ENCODE results near the gene PVR.
"Not testable (repeated sequence)": the region's sequence is repeated elsewhere in the genome, so short reads cannot be mapped to it uniquely, and the experiment has no call there.

Gene PVR

DNA sequence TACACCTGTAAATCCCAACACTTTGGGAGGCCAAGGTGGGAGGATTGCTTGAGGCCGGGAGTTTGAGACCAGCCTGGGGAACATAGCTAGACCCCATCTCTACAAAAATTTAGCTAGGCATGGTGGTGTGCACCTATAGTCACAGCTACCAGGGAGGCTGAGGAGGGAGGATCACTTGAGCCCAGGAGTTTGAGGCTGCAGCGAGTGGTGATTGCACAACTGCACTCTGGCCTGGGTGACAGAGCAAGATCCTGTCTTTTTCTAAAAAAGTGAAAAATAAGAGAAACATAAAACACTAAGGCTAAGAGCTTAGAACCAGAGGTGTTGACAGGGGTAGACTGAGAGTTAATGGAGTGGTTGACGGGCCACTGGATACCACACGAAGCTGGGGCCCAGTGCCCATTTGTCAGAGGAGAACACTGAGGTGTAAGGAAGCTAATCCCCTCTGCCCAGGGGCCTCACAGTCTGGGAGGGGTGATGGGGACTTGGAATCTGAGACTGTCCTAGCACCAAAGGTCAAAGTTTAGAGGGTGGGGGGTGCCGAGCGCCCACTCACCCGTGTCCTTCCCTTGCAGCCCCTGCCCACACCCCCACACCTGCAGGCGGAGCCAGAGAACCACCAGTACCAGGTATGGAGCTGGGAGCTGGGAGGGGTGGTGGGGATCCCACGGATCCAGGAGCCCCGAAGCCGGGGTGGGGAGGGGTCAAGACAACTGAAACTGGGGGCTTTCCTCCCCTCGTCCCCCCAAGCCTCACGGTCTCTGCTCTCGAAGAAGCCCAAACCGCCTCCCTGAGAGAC, 38.5 kb downstream of the PVR start:
- Histone ChIP-seq H3K4me2 (ENCODE audit: low read length) (no peak overlapping the region), H3K36me3 (ENCODE audit: control insufficient read depth, low read length) (no peaks in the 10 kb centered on the region), H3K27ac (ENCODE audit: low read depth, low read length) (no peak overlapping the region), H3K9me2 (replicated peaks; ENCODE audit: control insufficient read depth, low read length) (no peaks in the 10 kb centered on the region), H3K27me3 (ENCODE audit: control insufficient read depth, low read length) (peaks cover 7% of the 10 kb centered on the region), H3K9me3 (ENCODE audit: control insufficient read depth, insufficient read depth, low read length) (no peaks in the 10 kb centered on the region), H3K4me3 (ENCODE audit: low read length) (no peak overlapping the region), H3F3A (ENCODE audit: control insufficient read depth, insufficient read depth) (no peaks in the 10 kb centered on the region), H3K79me2 (ENCODE audit: control insufficient read depth, low read length) (no peaks in the 10 kb centered on the region), H3K4me1 (ENCODE audit: control insufficient read depth, low read length) (peaks cover 19% of the 10 kb centered on the region), H4K20me1 (ENCODE audit: control insufficient read depth, insufficient read depth, low read depth, low read length) (no peaks in the 10 kb centered on the region)
- TF ChIP-seq, protein P1, sequence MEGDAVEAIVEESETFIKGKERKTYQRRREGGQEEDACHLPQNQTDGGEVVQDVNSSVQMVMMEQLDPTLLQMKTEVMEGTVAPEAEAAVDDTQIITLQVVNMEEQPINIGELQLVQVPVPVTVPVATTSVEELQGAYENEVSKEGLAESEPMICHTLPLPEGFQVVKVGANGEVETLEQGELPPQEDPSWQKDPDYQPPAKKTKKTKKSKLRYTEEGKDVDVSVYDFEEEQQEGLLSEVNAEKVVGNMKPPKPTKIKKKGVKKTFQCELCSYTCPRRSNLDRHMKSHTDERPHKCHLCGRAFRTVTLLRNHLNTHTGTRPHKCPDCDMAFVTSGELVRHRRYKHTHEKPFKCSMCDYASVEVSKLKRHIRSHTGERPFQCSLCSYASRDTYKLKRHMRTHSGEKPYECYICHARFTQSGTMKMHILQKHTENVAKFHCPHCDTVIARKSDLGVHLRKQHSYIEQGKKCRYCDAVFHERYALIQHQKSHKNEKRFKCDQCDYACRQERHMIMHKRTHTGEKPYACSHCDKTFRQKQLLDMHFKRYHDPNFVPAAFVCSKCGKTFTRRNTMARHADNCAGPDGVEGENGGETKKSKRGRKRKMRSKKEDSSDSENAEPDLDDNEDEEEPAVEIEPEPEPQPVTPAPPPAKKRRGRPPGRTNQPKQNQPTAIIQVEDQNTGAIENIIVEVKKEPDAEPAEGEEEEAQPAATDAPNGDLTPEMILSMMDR (IDR thresholded peaks at IDR 0.05; ENCODE audit: low read depth, low read length, poor library complexity, severe bottlenecking) = no peak
- TF ChIP-seq EZH2phosphoT487 (IDR thresholded peaks at IDR 0.05; ENCODE audit: borderline replicate concordance, low read length) = no peak

DNA sequence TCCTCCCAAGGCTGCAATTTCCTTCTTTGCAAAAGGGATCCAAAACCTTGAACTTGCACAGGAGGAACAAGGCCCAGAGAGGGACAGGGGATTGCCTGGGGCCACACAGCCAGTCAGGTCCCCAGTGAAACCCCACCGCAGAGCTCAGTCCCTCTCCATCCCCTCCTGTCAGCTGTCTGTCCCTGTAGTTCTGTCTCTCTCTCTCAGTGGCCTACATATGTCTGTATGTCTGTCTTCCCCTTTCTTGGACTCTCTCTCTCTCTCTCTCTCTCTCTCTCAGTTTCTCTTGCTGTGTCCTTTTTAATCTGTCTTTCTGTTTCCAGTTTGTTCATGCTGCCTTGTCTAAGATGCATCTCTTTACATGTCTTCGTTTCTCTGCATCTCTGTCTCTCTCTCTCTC, 39.1 kb downstream of the PVR start:
- TF ChIP-seq, protein P1 (IDR thresholded peaks at IDR 0.05; ENCODE audit: low read depth, low read length, poor library complexity, severe bottlenecking) = no peak
- TF ChIP-seq EZH2phosphoT487 (IDR thresholded peaks at IDR 0.05; ENCODE audit: borderline replicate concordance, low read length) = no peak
- H3K36me3 ChIP-seq (ENCODE audit: control insufficient read depth, low read length) = no peaks in the 10 kb centered on the region
- no peaks in the 10 kb centered on the region for H4K20me1 ChIP-seq (ENCODE audit: control insufficient read depth, insufficient read depth, low read depth, low read length)
- H3K27me3 ChIP-seq (ENCODE audit: control insufficient read depth, low read length) = peaks cover 10% of the 10 kb centered on the region
- H3K9me3 ChIP-seq (ENCODE audit: control insufficient read depth, insufficient read depth, low read length) = no peaks in the 10 kb centered on the region
- H3K4me1 ChIP-seq (ENCODE audit: control insufficient read depth, low read length) = peaks cover 19% of the 10 kb centered on the region
- no peaks in the 10 kb centered on the region for H3K79me2 ChIP-seq (ENCODE audit: control insufficient read depth, low read length)
- no peaks in the 10 kb centered on the region for H3K9me2 ChIP-seq (replicated peaks; ENCODE audit: control insufficient read depth, low read length)
- no peaks in the 10 kb centered on the region for H3F3A ChIP-seq (ENCODE audit: control insufficient read depth, insufficient read depth)
- no peak overlapping the region for H3K4me3 ChIP-seq (ENCODE audit: low read length)
- no peak overlapping the region for H3K4me2 ChIP-seq (ENCODE audit: low read length)
- no peak overlapping the region for H3K27ac ChIP-seq (ENCODE audit: low read depth, low read length)

DNA sequence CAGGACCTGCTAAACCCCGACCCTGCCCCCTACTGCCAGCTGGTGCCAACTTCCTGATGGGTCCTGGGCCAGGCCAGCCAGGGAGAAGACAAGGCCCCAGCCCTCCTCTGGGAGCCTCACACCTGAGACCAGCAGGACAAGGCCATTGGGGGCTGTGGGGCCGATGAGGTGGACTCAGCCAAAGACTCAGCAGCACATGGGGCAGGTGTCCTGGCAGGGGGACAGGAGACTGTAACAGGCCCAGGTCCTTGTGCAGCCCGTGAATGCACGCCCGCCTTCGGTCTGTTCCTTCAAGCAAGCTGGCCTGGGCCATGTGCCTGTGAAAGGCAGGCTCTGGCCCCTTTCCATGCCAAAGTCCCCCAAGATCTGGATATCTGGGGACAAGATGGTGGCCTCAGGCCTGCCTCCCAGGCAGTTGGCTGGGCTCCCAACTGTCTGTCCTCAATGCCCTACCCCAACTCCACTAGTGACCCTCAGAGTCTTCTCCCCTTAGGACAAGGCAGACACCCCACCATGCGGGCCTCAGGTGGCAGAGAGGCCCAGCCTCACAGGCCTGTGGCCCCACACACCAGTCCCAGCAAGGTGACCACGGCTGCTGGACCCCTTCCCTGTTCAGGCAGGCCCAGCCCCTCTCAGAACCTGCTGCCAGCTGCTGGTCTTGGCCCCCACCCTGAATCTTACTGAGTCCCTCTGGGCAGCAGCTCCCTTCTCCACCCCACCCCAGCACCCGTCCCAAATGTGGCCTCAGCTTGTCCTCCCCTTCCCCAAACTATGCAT, 39.9 kb downstream of the PVR start:
- H3K9me2 ChIP-seq (replicated peaks; ENCODE audit: control insufficient read depth, low read length) = no peaks in the 10 kb centered on the region
- H3K4me2 ChIP-seq (ENCODE audit: low read length) = no peak overlapping the region
- no peaks in the 10 kb centered on the region for H3K9me3 ChIP-seq (ENCODE audit: control insufficient read depth, insufficient read depth, low read length)
- H3K79me2 ChIP-seq (ENCODE audit: control insufficient read depth, low read length) = no peaks in the 10 kb centered on the region
- no peak overlapping the region for H3K27ac ChIP-seq (ENCODE audit: low read depth, low read length)
- TF ChIP-seq, protein P1 (IDR thresholded peaks at IDR 0.05; ENCODE audit: low read depth, low read length, poor library complexity, severe bottlenecking) = no peak
- no peak for TF ChIP-seq EZH2phosphoT487 (IDR thresholded peaks at IDR 0.05; ENCODE audit: borderline replicate concordance, low read length)
- peaks cover 19% of the 10 kb centered on the region for H3K4me1 ChIP-seq (ENCODE audit: control insufficient read depth, low read length)
- no peaks in the 10 kb centered on the region for H3K36me3 ChIP-seq (ENCODE audit: control insufficient read depth, low read length)
- no peaks in the 10 kb centered on the region for H3F3A ChIP-seq (ENCODE audit: control insufficient read depth, insufficient read depth)
- no peaks in the 10 kb centered on the region for H4K20me1 ChIP-seq (ENCODE audit: control insufficient read depth, insufficient read depth, low read depth, low read length)
- peaks cover 11% of the 10 kb centered on the region for H3K27me3 ChIP-seq (ENCODE audit: control insufficient read depth, low read length)
- H3K4me3 ChIP-seq (ENCODE audit: low read length) = no peak overlapping the region

DNA sequence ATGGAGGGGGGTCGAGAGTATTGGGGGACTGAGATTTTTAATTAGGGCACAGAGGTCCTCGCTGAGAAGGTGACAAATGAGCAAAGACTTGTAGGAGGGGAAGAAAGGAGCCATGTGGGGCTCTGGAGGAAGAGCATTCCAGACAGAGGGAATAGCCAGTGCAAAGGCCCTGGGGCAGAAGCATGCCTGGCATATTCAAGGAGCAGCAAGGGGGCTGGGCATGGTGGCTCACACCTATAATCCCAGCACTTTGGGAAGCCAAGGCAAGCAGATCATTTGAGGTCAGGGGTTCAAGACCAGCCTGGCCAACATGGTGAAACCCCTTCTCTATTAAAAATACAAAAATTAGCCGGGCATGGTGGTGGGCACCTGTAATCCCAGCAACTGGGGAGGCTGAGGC, 40.7 kb downstream of the PVR start:
- H3K9me3 ChIP-seq (ENCODE audit: control insufficient read depth, insufficient read depth, low read length); H3K4me2 ChIP-seq (ENCODE audit: low read length): not testable (repeated sequence)
- H3K4me1 ChIP-seq (ENCODE audit: control insufficient read depth, low read length) = peaks cover 19% of the 10 kb centered on the region

More for the DNA sequence above, 40.7 kb downstream of the PVR start:
- H3K79me2 ChIP-seq (ENCODE audit: control insufficient read depth, low read length); H3K9me2 ChIP-seq (replicated peaks; ENCODE audit: control insufficient read depth, low read length); H4K20me1 ChIP-seq (ENCODE audit: control insufficient read depth, insufficient read depth, low read depth, low read length); H3K4me3 ChIP-seq (ENCODE audit: low read length); H3K36me3 ChIP-seq (ENCODE audit: control insufficient read depth, low read length); H3K27ac ChIP-seq (ENCODE audit: low read depth, low read length); H3F3A ChIP-seq (ENCODE audit: control insufficient read depth, insufficient read depth): not testable (repeated sequence)
- peaks cover 11% of the 10 kb centered on the region for H3K27me3 ChIP-seq (ENCODE audit: control insufficient read depth, low read length)

Measured in DOHH2 (cell line).